GM12878 (cell line): ENCODE measurements around the gene ASB6. TPM values are rescaled to one million over a fixed set of nuclear protein-coding genes. Genes with fewer than 3 reads are reported as not detected.
A peak's percentile ranks its signal among the peaks of the same experiment; 100 is the strongest.

Experiments
- BCL3 ChIP-seq: IDR thresholded peaks from 2 replicates; pipeline ENCODE4 v1.6.1; 2011; ENCODE audit warnings: borderline replicate concordance, low read depth, mild to moderate bottlenecking, moderate library complexity, low read length; ENCODE audit not compliant: insufficient read depth, poor library complexity, severe bottlenecking
- CHD2 ChIP-seq: IDR thresholded peaks from 2 replicates; pipeline ENCODE4 v1.6.1; 2011; ENCODE audit warnings: low read depth, low read length, improper control_type of control experiment, borderline replicate concordance
- HSF1 ChIP-seq: fragments of 150-350 bp; IDR thresholded peaks from 2 replicates; pipeline ENCODE4 v1.6.1; 2014; ENCODE audit warnings: mild to moderate bottlenecking, low read depth, low read length
- MXI1 ChIP-seq: fragments of 150-350 bp; IDR thresholded peaks from 2 replicates; pipeline ENCODE4 v1.6.1; 2011; ENCODE audit warnings: low read depth, mild to moderate bottlenecking, inconsistent platforms, low read length, improper control_type of control experiment
- MYB ChIP-seq: fragments of 150-350 bp; IDR thresholded peaks from 2 replicates; pipeline ENCODE4 v1.6.1; 2014; ENCODE audit warnings: mild to moderate bottlenecking, low read depth, low read length, borderline replicate concordance
- NFYA ChIP-seq: IDR thresholded peaks from 2 replicates; pipeline ENCODE4 v1.6.1; 2011; ENCODE audit warnings: low read depth, mild to moderate bottlenecking, low read length, improper control_type of control experiment, borderline replicate concordance
- PAX5 ChIP-seq: IDR thresholded peaks from 2 replicates; pipeline ENCODE4 v1.6.1; 2011; ENCODE audit warnings: low read depth, low read length, borderline replicate concordance
- RELA ChIP-seq: fragments of 450-650 bp; IDR thresholded peaks from 2 replicates; pipeline ENCODE4 v1.8.0; 2014; ENCODE audit warnings: borderline replicate concordance; ENCODE audit not compliant: partially characterized antibody
- RUNX3 ChIP-seq: IDR thresholded peaks from 2 replicates; pipeline ENCODE4 v1.6.1; 2012; ENCODE audit warnings: low read length, inconsistent platforms
- SIN3A ChIP-seq: IDR thresholded peaks from 2 replicates; pipeline ENCODE4 v1.6.1; 2012; ENCODE audit warnings: low read depth, low read length, improper control_type of control experiment
- SMARCA5 ChIP-seq: fragments of 450-650 bp; IDR thresholded peaks from 2 replicates; pipeline ENCODE4 v1.6.1; 2017; ENCODE audit warnings: mild to moderate bottlenecking
- ZBTB33 ChIP-seq: fragments of 450-650 bp; IDR thresholded peaks from 2 replicates; pipeline ENCODE4 v1.6.1; 2017; ENCODE audit warnings: mild to moderate bottlenecking
- ZNF274 ChIP-seq: IDR thresholded peaks from one replicate; pipeline ENCODE4 v1.8.0; 2011; ENCODE audit not compliant: insufficient read length, insufficient read depth
- ZNF622 ChIP-seq: fragments of 450-650 bp; IDR thresholded peaks from 2 replicates; pipeline ENCODE4 v1.6.1; 2017; ENCODE audit warnings: mild to moderate bottlenecking, inconsistent platforms
- polyA plus RNA-seq, 11 experiments: library from polyadenylated mRNA; depleted of rRNA in 4 of 11; unstranded in 6 of 11; stranded (reverse) in 5 of 11; fragments of >200 nt; fragmentation: Nextera tagmentation in 4 of 11; fragmentation: Illumina TruSeq in 1 of 11; extraction: Ambion mirVana in 4 of 11; extraction: Trizol in 1 of 11; gene quantifications; 1 replicate in 1 of 11; 2 replicates in 10 of 11; pipeline versions ENCODE4 v1.2.1 to v1.2.3, GENCODE V29; 2011 to 2016; ENCODE audit warnings: inconsistent platforms in 2 of 11, missing spikeins in 2 of 11, low read depth in 1 of 11
- total RNA-seq, 4 experiments: library from RNA; depleted of rRNA in 3 of 4; stranded (reverse); fragments of >200 nt in 3 of 4; fragmentation: Illumina TruSeq in 1 of 4; extraction: Trizol in 1 of 4; gene quantifications; 2 replicates each; pipeline versions ENCODE4 v1.2.1 to v1.2.3, GENCODE V29; 2013 to 2021
- TF ChIP-seq, protein P1 (sequence below): fragments of 450-650 bp; IDR thresholded peaks from 2 replicates; pipeline ENCODE4 v1.6.1; 2016; ENCODE audit warnings: mild to moderate bottlenecking, moderate library complexity, borderline replicate concordance
- TF ChIP-seq, protein P2 (sequence below): fragments of 450-650 bp; IDR thresholded peaks from 2 replicates; pipeline ENCODE4 v1.6.1; 2018; ENCODE audit warnings: mild to moderate bottlenecking, low read depth, moderate library complexity; ENCODE audit not compliant: partially characterized antibody
- TF ChIP-seq, protein P3 (sequence below): IDR thresholded peaks from 2 replicates; pipeline ENCODE4 v1.6.1; 2011; ENCODE audit warnings: low read depth, mild to moderate bottlenecking, low read length, moderate library complexity, borderline replicate concordance; ENCODE audit errors: extremely low read depth

ASB6 gene
- total and polyA plus RNA-seq, 10 of the 15 experiments (the other 5 are each of a cell fraction or from before 2014, with no cell fraction given): 0.80 to 18.2 (median 9.9) TPM

DNA sequence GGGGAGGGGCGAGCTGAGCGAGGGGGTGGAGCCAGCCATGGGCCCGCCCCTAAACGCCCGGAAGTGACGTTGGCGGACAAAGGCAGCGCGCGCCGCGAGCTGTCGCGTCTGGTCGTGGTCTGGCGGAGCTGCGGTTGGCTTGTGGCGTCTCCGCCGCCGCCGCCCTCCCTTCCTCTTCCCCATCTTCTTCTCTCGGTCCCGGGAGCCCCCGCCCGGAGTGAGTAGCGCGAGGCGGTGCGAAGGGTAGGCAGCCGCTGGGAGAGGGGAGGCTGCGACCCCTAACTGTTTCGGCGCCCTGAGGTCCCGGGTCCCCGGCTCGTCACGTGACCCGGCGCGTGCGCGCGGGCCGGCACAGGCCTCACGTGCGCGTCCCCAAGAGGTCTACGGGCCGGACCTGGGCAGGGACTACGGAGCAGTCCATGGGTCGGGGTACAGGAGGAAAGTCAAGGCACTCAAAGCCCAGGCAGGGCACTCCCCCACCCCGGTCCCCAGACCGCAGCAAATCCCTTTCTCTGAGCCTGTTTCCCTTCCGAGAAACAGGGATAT, 15.8 kb downstream of the ASB6 start, which contains the start of gene NTMT1 (continued):
- TF ChIP-seq PAX5 (peak; percentile 69; the same call in 1 of the 2 replicates), RUNX3 (peak; percentile 85), NFYA (no peak), SMARCA5 (no peak), ZNF274 (no peak), BCL3 (no peak), MXI1 (peak; percentile 98), CHD2 (no peak), ZNF622 (no peak), ZBTB33 (no peak), HSF1 (no peak), RELA (peak; percentile 59), MYB (no peak), SIN3A (0 out of 2 replicates have a peak, but pooled peaks have one; percentile 25)
- TF ChIP-seq, protein P1, sequence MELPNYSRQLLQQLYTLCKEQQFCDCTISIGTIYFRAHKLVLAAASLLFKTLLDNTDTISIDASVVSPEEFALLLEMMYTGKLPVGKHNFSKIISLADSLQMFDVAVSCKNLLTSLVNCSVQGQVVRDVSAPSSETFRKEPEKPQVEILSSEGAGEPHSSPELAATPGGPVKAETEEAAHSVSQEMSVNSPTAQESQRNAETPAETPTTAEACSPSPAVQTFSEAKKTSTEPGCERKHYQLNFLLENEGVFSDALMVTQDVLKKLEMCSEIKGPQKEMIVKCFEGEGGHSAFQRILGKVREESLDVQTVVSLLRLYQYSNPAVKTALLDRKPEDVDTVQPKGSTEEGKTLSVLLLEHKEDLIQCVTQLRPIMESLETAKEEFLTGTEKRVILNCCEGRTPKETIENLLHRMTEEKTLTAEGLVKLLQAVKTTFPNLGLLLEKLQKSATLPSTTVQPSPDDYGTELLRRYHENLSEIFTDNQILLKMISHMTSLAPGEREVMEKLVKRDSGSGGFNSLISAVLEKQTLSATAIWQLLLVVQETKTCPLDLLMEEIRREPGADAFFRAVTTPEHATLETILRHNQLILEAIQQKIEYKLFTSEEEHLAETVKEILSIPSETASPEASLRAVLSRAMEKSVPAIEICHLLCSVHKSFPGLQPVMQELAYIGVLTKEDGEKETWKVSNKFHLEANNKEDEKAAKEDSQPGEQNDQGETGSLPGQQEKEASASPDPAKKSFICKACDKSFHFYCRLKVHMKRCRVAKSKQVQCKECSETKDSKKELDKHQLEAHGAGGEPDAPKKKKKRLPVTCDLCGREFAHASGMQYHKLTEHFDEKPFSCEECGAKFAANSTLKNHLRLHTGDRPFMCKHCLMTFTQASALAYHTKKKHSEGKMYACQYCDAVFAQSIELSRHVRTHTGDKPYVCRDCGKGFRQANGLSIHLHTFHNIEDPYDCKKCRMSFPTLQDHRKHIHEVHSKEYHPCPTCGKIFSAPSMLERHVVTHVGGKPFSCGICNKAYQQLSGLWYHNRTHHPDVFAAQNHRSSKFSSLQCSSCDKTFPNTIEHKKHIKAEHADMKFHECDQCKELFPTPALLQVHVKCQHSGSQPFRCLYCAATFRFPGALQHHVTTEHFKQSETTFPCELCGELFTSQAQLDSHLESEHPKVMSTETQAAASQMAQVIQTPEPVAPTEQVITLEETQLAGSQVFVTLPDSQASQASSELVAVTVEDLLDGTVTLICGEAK: peak; percentile 71; the same call in 1 of the 2 replicates
- TF ChIP-seq, protein P2, sequence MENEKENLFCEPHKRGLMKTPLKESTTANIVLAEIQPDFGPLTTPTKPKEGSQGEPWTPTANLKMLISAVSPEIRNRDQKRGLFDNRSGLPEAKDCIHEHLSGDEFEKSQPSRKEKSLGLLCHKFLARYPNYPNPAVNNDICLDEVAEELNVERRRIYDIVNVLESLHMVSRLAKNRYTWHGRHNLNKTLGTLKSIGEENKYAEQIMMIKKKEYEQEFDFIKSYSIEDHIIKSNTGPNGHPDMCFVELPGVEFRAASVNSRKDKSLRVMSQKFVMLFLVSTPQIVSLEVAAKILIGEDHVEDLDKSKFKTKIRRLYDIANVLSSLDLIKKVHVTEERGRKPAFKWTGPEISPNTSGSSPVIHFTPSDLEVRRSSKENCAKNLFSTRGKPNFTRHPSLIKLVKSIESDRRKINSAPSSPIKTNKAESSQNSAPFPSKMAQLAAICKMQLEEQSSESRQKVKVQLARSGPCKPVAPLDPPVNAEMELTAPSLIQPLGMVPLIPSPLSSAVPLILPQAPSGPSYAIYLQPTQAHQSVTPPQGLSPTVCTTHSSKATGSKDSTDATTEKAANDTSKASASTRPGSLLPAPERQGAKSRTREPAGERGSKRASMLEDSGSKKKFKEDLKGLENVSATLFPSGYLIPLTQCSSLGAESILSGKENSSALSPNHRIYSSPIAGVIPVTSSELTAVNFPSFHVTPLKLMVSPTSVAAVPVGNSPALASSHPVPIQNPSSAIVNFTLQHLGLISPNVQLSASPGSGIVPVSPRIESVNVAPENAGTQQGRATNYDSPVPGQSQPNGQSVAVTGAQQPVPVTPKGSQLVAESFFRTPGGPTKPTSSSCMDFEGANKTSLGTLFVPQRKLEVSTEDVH: no peak
- TF ChIP-seq, protein P3, sequence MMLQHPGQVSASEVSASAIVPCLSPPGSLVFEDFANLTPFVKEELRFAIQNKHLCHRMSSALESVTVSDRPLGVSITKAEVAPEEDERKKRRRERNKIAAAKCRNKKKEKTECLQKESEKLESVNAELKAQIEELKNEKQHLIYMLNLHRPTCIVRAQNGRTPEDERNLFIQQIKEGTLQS: peak; percentile 88
